NT2/D1 (cell line): ENCODE measurements around the gene GPR156.
"Not testable (repeated sequence)": the region's sequence is repeated elsewhere in the genome, so short reads cannot be mapped to it uniquely, and the experiment has no call there.

Experiments used
- DNase-seq: peaks from one replicate; pipeline ENCODE4 v3.0.0-alpha.2; 2011; ENCODE audit warnings: low read depth, low spot score
- H3K27me3 ChIP-seq: 2 replicates; pipeline ENCODE4 v1.6.0; 2011; ENCODE audit warnings: mild to moderate bottlenecking; ENCODE audit not compliant: insufficient read length, insufficient read depth
- H3K36me3 ChIP-seq: 2 replicates; pipeline ENCODE4 v1.6.1; 2011; ENCODE audit warnings: mild to moderate bottlenecking, low read length, mixed read lengths; ENCODE audit not compliant: insufficient read depth, insufficient read length
- H3K4me1 ChIP-seq: 2 replicates; pipeline ENCODE4 v1.5.1; 2011; ENCODE audit not compliant: insufficient read depth, insufficient read length
- H3K4me3 ChIP-seq: 2 replicates; pipeline ENCODE4 v1.5.1; 2011; ENCODE audit warnings: low read depth; ENCODE audit not compliant: insufficient read length
- H3K9ac ChIP-seq: 2 replicates; pipeline ENCODE4 v1.6.0; 2011; ENCODE audit warnings: low read depth; ENCODE audit not compliant: insufficient read length
- H3K9me3 ChIP-seq: 2 replicates; pipeline ENCODE4 v1.5.1; 2011; ENCODE audit warnings: mild to moderate bottlenecking, low read length; ENCODE audit not compliant: insufficient read depth
- SUZ12 ChIP-seq: IDR thresholded peaks from 2 replicates; pipeline ENCODE4 v1.6.1; 2011; ENCODE audit not compliant: insufficient read length, insufficient read depth; ENCODE audit errors: extremely low read depth
- YY1 ChIP-seq: IDR thresholded peaks from 2 replicates; pipeline ENCODE4 v1.6.1; 2011; ENCODE audit not compliant: insufficient read length, insufficient read depth
- ZNF274 ChIP-seq: IDR thresholded peaks from 2 replicates; pipeline ENCODE4 v1.6.1; 2011; ENCODE audit warnings: mild to moderate bottlenecking, low read depth, low read length

The GPR156 gene

DNA sequence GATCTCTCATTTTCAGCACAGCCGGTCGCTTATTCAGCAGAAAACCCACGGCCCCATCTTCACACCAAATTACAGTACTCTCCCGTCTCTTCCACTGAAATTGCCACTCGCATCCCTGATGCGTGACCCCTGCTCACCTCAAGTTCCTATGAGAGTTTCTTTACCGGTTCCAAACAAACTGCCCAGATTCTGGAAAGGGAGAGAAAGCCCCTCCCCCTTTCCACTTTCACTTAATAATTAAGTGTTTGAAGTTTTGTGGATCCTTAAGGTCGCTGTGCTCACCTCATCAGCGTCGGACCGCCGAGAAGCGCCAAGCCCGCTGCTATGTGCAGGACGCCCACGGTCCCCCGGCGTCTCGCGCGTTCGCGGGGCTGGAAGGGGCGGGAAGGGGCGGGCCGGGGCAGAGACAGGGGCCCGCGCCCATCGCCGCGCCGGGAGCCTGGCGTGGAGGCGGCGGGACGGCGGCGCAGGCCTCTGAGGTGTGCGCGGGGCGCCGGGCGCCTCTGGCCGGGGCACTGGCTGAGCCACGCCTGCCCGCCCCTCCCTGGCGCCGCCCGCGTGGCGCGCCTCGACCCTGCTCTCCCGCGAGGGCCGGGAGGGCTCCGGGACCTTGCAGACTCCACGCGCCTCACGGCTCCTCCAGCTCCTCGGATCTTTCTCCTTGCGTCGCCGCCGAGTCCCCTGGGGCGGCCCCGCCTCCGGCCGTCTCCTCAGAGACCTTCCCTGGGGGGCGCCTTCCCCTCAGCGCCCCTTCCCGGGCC, at the start of gene GPR156:
Gene GPR156 (minus strand): TSS at position 476 of the 761 bp plus-strand sequence. CDS start 41,124 bp downstream, outside the sequence.
- no peak for DNase-seq
- Histone ChIP-seq H3K9ac (peak within 1 kb of the TSS; percentile 23), H3K36me3 (no peaks in the 10 kb centered on the region), H3K9me3 (no peaks in the 10 kb centered on the region), H3K4me3 (peak within 1 kb of the TSS; percentile 42), H3K4me1 (no peaks in the 10 kb centered on the region), H3K27me3 (peaks cover 21% of the 10 kb centered on the region)
- no peak for TF ChIP-seq YY1
- TF ChIP-seq ZNF274 = no peak
- TF ChIP-seq SUZ12 = no peak

DNA sequence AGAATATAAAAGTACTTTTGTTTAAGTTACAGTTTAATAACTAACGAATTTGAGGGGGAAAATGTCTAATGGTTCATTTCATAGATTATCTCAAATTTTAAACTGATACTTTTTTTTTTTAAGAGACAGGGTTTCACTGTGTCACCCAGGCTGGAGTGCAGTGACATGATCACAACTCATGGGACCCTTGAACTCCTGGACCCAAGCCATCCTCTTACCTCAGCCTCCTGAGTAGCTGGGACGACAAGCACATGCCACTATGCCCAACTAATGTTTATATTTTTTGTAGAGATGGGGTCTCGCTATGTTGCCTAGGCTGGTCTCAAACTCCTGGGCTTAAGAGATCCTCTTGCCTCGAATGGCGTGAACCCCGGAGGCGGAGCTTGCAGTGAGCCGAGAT, 47.6 kb upstream of the GPR156 start:
- Histone ChIP-seq H3K9me3 (no peaks in the 10 kb centered on the region), H3K4me1 (no peaks in the 10 kb centered on the region), H3K36me3 (peaks cover 35% of the 10 kb centered on the region), H3K27me3 (no peaks in the 10 kb centered on the region), H3K4me3 (no peak overlapping the region), H3K9ac (no peak overlapping the region)
- DNase-seq = no peak
- no peak for TF ChIP-seq YY1
- no peak for TF ChIP-seq ZNF274
- TF ChIP-seq SUZ12 = no peak

DNA sequence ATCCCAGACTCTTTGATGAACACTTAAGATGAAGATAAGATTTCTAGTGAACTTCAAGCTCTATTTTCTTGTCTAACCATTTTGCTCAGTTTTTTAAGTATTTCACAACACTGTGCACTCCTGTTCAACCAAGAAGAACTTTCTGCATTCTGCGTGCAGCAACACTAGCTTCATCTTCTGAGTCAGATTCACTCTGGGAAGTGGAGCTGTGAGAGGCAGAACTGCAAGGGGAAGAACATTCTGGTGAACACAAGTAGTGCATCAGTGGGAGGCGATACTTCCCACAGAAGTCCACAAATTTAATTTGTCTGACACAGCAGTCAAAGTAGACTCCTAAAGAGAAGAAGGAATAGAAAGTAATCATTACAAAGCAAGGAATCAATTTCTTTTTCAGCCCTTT, 46.1 kb upstream of the GPR156 start:
- Histone ChIP-seq H3K9ac (no peak overlapping the region), H3K4me1 (no peaks in the 10 kb centered on the region), H3K9me3 (no peaks in the 10 kb centered on the region), H3K36me3 (peaks cover 36% of the 10 kb centered on the region), H3K27me3 (no peaks in the 10 kb centered on the region), H3K4me3 (no peak overlapping the region)
- TF ChIP-seq YY1 (no peak), SUZ12 (no peak), ZNF274 (no peak)
- no peak for DNase-seq

DNA sequence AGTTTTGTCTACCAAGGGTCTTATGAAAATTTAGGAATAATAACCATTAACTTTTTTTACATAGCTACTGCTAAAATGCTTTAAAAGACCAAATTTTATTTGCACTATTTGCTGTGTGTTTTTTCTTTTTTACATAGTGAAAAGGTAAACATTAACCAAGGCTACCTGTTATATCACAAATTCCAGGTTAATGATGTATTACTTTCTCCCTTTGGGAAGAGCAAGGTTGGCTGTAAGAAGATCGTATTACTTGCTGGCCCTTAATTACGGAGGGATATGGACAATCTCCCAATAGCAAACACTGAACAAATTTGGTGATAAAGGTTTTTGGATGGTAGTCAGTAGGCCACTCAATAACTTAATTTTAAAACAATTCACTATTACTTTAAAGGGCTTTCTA, 41.8 kb upstream of the GPR156 start:
- TF ChIP-seq YY1 = no peak
- no peak for TF ChIP-seq SUZ12
- TF ChIP-seq ZNF274 = no peak
- H3K36me3 ChIP-seq = peaks cover 13% of the 10 kb centered on the region
- DNase-seq = no peak
- no peaks in the 10 kb centered on the region for H3K27me3 ChIP-seq
- no peak overlapping the region for H3K4me3 ChIP-seq
- no peaks in the 10 kb centered on the region for H3K9me3 ChIP-seq
- H3K4me1 ChIP-seq = no peaks in the 10 kb centered on the region
- no peak overlapping the region for H3K9ac ChIP-seq

DNA sequence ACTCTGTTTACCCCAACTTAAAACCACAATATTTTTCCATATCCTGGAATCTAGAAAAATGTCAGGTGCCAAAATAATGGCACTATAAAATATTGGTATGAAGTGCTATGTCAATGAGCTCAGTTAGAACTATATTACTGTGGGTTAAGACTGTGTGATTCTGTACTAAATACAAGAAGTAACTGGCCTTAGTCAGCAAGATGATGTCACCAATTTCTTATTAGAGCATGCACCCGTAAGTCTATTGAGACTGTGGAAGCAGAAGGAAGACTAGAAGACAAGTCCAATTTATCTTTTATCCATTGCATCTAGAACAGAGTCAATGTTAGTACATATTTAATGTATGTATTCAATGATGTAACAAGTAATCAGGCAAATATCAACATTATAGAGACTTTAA, 39.2 kb upstream of the GPR156 start:
- Histone ChIP-seq H3K9me3 (peaks cover 4% of the 10 kb centered on the region; the same call in 1 of the 2 replicates), H3K9ac (no peak overlapping the region), H3K36me3 (peaks cover 3% of the 10 kb centered on the region), H3K27me3 (no peaks in the 10 kb centered on the region), H3K4me1 (no peaks in the 10 kb centered on the region), H3K4me3 (no peak overlapping the region)
- no peak for TF ChIP-seq SUZ12
- no peak for TF ChIP-seq ZNF274
- TF ChIP-seq YY1 = no peak
- DNase-seq = no peak

GRCh38 chr3:120323761-120324160, 38.7 kb upstream of the GPR156 start:
- DNase-seq, H3K36me3 ChIP-seq, H3K4me1 ChIP-seq, H3K9me3 ChIP-seq, H3K27me3 ChIP-seq, H3K4me3 ChIP-seq, H3K9ac ChIP-seq: not testable (repeated sequence)

- Histone ChIP-seq H3K36me3 (no peaks in the 10 kb centered on the region), H3K4me1 (peaks cover 2% of the 10 kb centered on the region), H3K27me3 (no peaks in the 10 kb centered on the region), H3K4me3 (no peak overlapping the region), H3K9ac (no peak overlapping the region), H3K9me3 (peaks cover 4% of the 10 kb centered on the region; the same call in 1 of the 2 replicates)
- TF ChIP-seq SUZ12 (no peak), ZNF274 (no peak), YY1 (no peak)
- DNase-seq = peak; percentile 1
These were observed 27.1 kb upstream of the GPR156 start for GRCh38 chr3:120311863-120312794.
